GM12878 (cell line): ENCODE data around the gene HYI. TPM values are rescaled to one million over a fixed set of nuclear protein-coding genes. Genes with fewer than 3 reads are reported as not detected.

Source experiments
- ATAC-seq: fragments of 200-7000 bp; cut with Tn5 transposase; 3 replicates; pipeline ENCODE4 v1.9.1; 2020; ENCODE audit warnings: mild to moderate bottlenecking, moderate library complexity
- BruUV-seq: library from RNA; stranded (reverse); fragments of 400-500 nt; replicated peaks from 2 replicates; lab custom pipeline; 2021; lab: Mats Ljungman, UMichigan
- CTCF ChIA-PET: fragments of 300-600 bp; sonication (Branson Sonifier 250); formaldehyde crosslinking; extraction: SDS; loops from one replicate; lab custom pipeline; 2021; ENCODE audit warnings: inconsistent platforms; lab: Yijun Ruan, JAX
- POLR2A ChIA-PET: fragments of 350-600 bp; formaldehyde crosslinking; extraction: SDS; loops from one replicate; lab custom pipeline; 2021; ENCODE audit warnings: inconsistent platforms; lab: Charles Lee
- RAD21 ChIA-PET: fragments of 300-600 bp; sonication (Branson Sonifier 250); formaldehyde crosslinking; loops from one replicate; lab custom pipeline; 2023; ENCODE audit warnings: antibody characterized with exemption; ENCODE audit not compliant: unreplicated experiment; lab: Charles Lee
- SMC1A ChIA-PET: fragments of 300-600 bp; sonication (Branson Sonifier 250); formaldehyde crosslinking; loops from one replicate; lab custom pipeline; 2023; ENCODE audit not compliant: unreplicated experiment, uncharacterized antibody; lab: Charles Lee
- DNase-seq: peaks from one replicate; pipeline ENCODE4 v3.0.0-alpha.2; 2011; ENCODE audit warnings: low read depth, low spot score
- FAIRE-seq: peaks from 3 replicates; lab custom pipeline; 2011; peaks lifted over from hg19 to GRCh38; lab: Jason Lieb, UNC
- H2AFZ ChIP-seq: 2 replicates; pipeline ENCODE4 v1.6.0; 2011; ENCODE audit warnings: low read depth, low read length, control low read depth; ENCODE audit not compliant: control insufficient read depth
- H3K27ac ChIP-seq: 2 replicates; pipeline ENCODE4 v1.5.1; 2011; ENCODE audit warnings: control low read depth; ENCODE audit not compliant: control insufficient read depth, insufficient read depth
- H3K27me3 ChIP-seq, 2 experiments: replicated peaks in 1 of 2; 2 replicates each; pipeline versions ENCODE4 v1.6.0 to v1.6.1; 2011; ENCODE audit warnings: low read length in 1 of 2; ENCODE audit not compliant: control insufficient read depth in 2 of 2, insufficient read depth in 2 of 2
- H3K36me3 ChIP-seq, 2 experiments: 2 replicates each; pipeline ENCODE4 v1.5.1; 2011; ENCODE audit warnings: low read length in 1 of 2; ENCODE audit not compliant: control insufficient read depth in 2 of 2, insufficient read depth in 2 of 2
- H3K4me1 ChIP-seq: 2 replicates; pipeline ENCODE4 v1.6.1; 2011; ENCODE audit warnings: mild to moderate bottlenecking, low read length, moderate library complexity, mixed read lengths; ENCODE audit not compliant: control insufficient read depth, insufficient read depth
- H3K4me2 ChIP-seq: 2 replicates; pipeline ENCODE4 v1.6.0; 2011; ENCODE audit warnings: control low read depth; ENCODE audit not compliant: control insufficient read depth, insufficient read depth
- H3K4me3 ChIP-seq: fragments of 200-600 bp; sonication (generic); 2 replicates; pipeline ENCODE4 v1.5.1; 2016
- H3K79me2 ChIP-seq: 2 replicates; pipeline ENCODE4 v1.6.0; 2011; ENCODE audit warnings: low read length; ENCODE audit not compliant: control insufficient read depth, insufficient read depth
- H3K9ac ChIP-seq: 2 replicates; pipeline ENCODE4 v1.8.0; 2011; ENCODE audit warnings: low read length, control low read depth, mixed read lengths; ENCODE audit not compliant: control insufficient read depth, insufficient read depth
- H3K9me3 ChIP-seq: replicated peaks from 3 replicates; pipeline ENCODE4 v1.5.1; 2011; ENCODE audit warnings: mild to moderate bottlenecking, low read length; ENCODE audit not compliant: control insufficient read depth, insufficient read depth
- H4K20me1 ChIP-seq: 2 replicates; pipeline ENCODE4 v1.6.0; 2011; ENCODE audit not compliant: control insufficient read depth, insufficient read depth
- BACH1 ChIP-seq: fragments of 450-650 bp; IDR thresholded peaks from 2 replicates; pipeline ENCODE4 v1.6.1; 2017; ENCODE audit warnings: mild to moderate bottlenecking, borderline replicate concordance
- E4F1 ChIP-seq: fragments of 450-650 bp; IDR thresholded peaks from 2 replicates; pipeline ENCODE4 v1.6.1; 2018; ENCODE audit warnings: borderline replicate concordance, mild to moderate bottlenecking; ENCODE audit not compliant: partially characterized antibody
- HCFC1 ChIP-seq: fragments of 150-350 bp; IDR thresholded peaks from 2 replicates; pipeline ENCODE4 v1.6.1; 2014; ENCODE audit warnings: low read length
- HDAC2 ChIP-seq: fragments of 200-600 bp; sonication (generic); IDR thresholded peaks from 2 replicates; pipeline ENCODE4 v1.6.1; 2017
- HSF1 ChIP-seq: fragments of 150-350 bp; IDR thresholded peaks from 2 replicates; pipeline ENCODE4 v1.6.1; 2014; ENCODE audit warnings: mild to moderate bottlenecking, low read depth, low read length
- NBN ChIP-seq: fragments of 450-650 bp; IDR thresholded peaks from 2 replicates; pipeline ENCODE4 v1.6.1; 2016
- TCF3 ChIP-seq: IDR thresholded peaks from 2 replicates; pipeline ENCODE4 v1.6.1; 2012; ENCODE audit warnings: low read depth, mild to moderate bottlenecking, low read length, borderline replicate concordance; ENCODE audit not compliant: insufficient read depth
- ZNF207 ChIP-seq: fragments of 450-650 bp; IDR thresholded peaks from 2 replicates; pipeline ENCODE4 v1.6.1; 2014; ENCODE audit warnings: antibody characterized with exemption, mild to moderate bottlenecking, borderline replicate concordance
- ZZZ3 ChIP-seq: IDR thresholded peaks from 2 replicates; pipeline ENCODE4 v1.6.1; 2011; ENCODE audit warnings: low read depth; ENCODE audit not compliant: control insufficient read depth, insufficient read length
- WGBS: methylation state at CpG from one replicate; pipeline ENCODE4 v1.1.6; 2016; ENCODE audit warnings: low lambda C conversion rate; ENCODE audit not compliant: insufficient replicate concordance, insufficient coverage; ENCODE audit errors: missing lambda C conversion rate; 5-methylcytosine and 5-hydroxymethylcytosine counted together
- in situ Hi-C: fragments of 300-500 bp; cut with MboI; formaldehyde crosslinking; loops from 9 replicates; pipeline ENCODE4 v1.14.3; 2018; ENCODE audit warnings: mixed read lengths
- intact Hi-C: fragments of 100-400 bp; cut with micrococcal nuclease; formaldehyde crosslinking; loops from one replicate; pipeline ENCODE4 v1.14.2; 2022; ENCODE audit not compliant: unreplicated experiment
- polyA plus RNA-seq, 11 experiments: library from polyadenylated mRNA; depleted of rRNA in 4 of 11; unstranded in 6 of 11; stranded (reverse) in 5 of 11; fragments of >200 nt; fragmentation: Nextera tagmentation in 4 of 11; fragmentation: Illumina TruSeq in 1 of 11; extraction: Ambion mirVana in 4 of 11; extraction: Trizol in 1 of 11; gene quantifications; 1 replicate in 1 of 11; 2 replicates in 10 of 11; pipeline versions ENCODE4 v1.2.1 to v1.2.3, GENCODE V29; 2011 to 2016; ENCODE audit warnings: inconsistent platforms in 2 of 11, missing spikeins in 2 of 11, low read depth in 1 of 11
- total RNA-seq, 4 experiments: library from RNA; depleted of rRNA in 3 of 4; stranded (reverse); fragments of >200 nt in 3 of 4; fragmentation: Illumina TruSeq in 1 of 4; extraction: Trizol in 1 of 4; gene quantifications; 2 replicates each; pipeline versions ENCODE4 v1.2.1 to v1.2.3, GENCODE V29; 2013 to 2021

HYI gene
- total and polyA plus RNA-seq, 10 of the 15 experiments (the other 5 are each of a cell fraction or from before 2014, with no cell fraction given): 0.27 to 5.5 (median 2.0) TPM

GRCh38 chr1:43432171-43432860 is 21.4 kb downstream of the HYI start (continued):
- TF ChIP-seq TCF3 (no peak), NBN (no peak)

GRCh38 chr1:43431676-43432075 is 22.1 kb downstream of the HYI start:
- SMC1A ChIA-PET: no interaction called here
- peaks cover 32 to 39% of the 10 kb centered on the region in 2 experiments for H3K36me3 ChIP-seq

More at GRCh38 chr1:43431676-43432075, 22.1 kb downstream of the HYI start:
- H3K4me1 ChIP-seq: no peaks in the 10 kb centered on the region
- ATAC-seq (no peak), FAIRE-seq (no peak), DNase-seq (no peak)
- ChIA-PET CTCF (no interaction called here), RAD21 (no interaction called here), POLR2A (no interaction called here)
- TF ChIP-seq E4F1 (no peak), HCFC1 (no peak), ZZZ3 (no peak), HSF1 (no peak), HDAC2 (no peak), ZNF207 (no peak), BACH1 (no peak)
- no peaks in the 10 kb centered on the region for H3K9me3 ChIP-seq
- WGBS: 91% methylated on average over 9 of the region's 9 CpGs
- H3K9ac ChIP-seq: no peak overlapping the region
- intact Hi-C loops: no loop called here
- no peak overlapping the region for H2AFZ ChIP-seq
- no TSS peak for BruUV-seq
- no peak overlapping the region for H3K27ac ChIP-seq
- 0 out of 2 replicates have a peak, but pooled peaks cover 4% of the 10 kb centered on the region for H4K20me1 ChIP-seq
- no peak overlapping the region for H3K4me2 ChIP-seq
- in situ Hi-C loops: no loop called here
- H3K4me3 ChIP-seq: no peak overlapping the region
- H3K27me3 ChIP-seq: no peaks in the 10 kb centered on the region
- H3K79me2 ChIP-seq: no peaks in the 10 kb centered on the region
